NCI-H1694 treated with DMSO at 0.1 percent for 48 hours (cell line): ENCODE results near the gene PSG6.
"Not testable (repeated sequence)": the region's sequence is repeated elsewhere in the genome, so short reads cannot be mapped to it uniquely, and the experiment has no call there.

Source experiments
- DNase-seq: peaks from one replicate; lab custom pipeline; 2025; lab: John Stamatoyannopoulos, UW

The PSG6 gene

DNA sequence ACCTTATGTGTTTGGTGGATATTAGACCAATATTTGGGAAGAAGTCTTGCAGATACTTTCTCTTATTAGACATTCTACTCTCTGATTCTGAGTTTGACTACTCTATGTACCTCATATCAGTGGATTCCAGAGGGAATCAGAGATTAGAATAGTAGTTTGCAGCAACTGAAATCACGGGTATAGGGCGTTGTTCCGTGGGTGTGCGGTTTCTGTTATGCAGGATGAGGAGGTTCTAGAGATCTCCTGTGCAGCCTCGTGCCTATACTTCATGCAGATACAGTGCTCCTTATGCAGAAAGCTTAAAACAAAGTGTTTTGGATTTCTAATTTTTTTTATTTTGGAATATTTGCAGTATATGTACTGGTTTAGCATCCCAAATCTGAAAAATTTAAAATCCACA, 6.0 kb downstream of the PSG6 start:
- not testable (repeated sequence) for DNase-seq

GRCh38 chr19:42906162-42906561, 11.5 kb downstream of the PSG6 start:
- DNase-seq, result not testable (repeated sequence)

GRCh38 chr19:42900561-42900960, 17.1 kb downstream of the PSG6 start:
- not testable (repeated sequence) for DNase-seq

DNA sequence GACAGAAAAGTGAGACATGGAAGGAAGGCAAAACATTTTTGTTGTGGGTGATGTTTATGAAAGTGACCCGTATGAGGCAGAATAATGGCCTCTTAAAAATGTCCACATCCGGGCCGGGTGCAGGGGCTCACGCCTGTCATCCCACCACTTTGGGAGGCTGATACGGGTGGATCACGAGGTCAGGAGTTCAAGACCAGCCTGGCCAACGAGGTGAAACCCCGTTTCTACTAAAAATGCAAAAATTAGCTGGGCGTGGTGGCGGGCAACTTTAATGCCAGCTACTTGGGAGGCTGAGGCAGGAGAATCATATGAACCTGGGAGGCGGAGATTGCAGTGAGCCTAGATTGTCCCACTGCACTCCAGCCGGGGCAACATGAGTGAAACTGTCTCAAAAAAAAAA, 18.0 kb downstream of the PSG6 start:
- DNase-seq, result not testable (repeated sequence)

DNA sequence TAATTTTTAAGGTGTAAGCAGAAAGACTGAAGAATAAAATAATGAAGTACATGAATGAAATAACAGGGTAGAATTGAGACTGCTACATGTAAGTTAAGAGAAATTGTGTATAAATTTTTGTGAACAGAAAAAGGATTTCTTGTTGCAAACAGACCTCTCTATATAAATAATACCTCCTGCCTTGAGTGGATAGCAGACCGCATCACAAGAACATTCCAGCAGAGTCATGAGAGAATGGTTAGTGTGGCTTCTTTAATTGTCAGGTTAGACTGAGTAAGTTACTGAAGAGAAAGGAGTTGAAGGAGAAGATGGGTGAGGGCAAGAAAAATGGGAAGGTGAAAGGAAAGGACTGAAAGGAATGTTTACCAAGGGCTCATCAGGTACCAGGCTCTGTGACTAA, 18.6 kb downstream of the PSG6 start:
- not testable (repeated sequence) for DNase-seq

DNA sequence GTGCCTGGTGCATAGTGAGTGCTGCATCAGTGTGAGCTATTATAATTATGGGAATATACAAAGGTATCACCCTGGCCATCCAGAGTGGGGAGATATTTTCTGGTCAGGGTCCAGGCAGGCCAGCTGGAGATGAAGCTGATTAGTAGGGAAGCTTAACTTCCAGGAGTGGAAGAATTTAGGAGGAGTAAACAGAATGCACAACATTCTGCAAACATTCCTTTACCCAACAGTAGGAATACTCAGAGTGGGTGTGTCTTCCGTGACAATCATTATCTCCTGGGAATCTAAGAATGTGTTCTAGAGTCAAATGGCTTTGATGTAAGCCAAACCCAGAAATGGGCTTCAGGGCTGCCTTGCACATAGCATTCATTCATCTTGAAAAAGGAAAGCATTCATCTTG, 19.0 kb downstream of the PSG6 start:
- DNase-seq, result not testable (repeated sequence)

DNA sequence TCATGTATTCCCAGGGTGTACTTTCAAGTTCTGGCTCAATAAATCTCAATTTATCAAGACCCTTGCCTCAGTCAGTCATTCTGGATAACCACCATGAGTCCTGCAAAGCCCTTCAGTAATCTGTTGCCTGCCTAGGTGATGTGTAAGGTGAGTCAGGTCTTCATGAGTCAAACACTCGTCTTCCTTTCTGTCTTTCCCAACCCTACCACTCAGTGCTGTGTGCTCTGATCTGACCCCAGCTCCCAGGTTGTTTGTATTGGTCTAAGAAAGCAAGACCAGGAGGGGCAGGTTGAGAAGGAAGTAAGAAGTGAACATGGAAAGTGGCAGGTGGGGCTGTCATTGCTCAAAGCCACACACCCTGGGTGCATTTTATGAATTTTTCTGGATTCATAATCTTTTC, 20.0 kb downstream of the PSG6 start:
- not testable (repeated sequence) for DNase-seq

GRCh38 chr19:42890446-42890845, 27.2 kb downstream of the PSG6 start:
- DNase-seq, result not testable (repeated sequence)

- not testable (repeated sequence) for DNase-seq
Measured at GRCh38 chr19:42887876-42888445, 29.7 kb downstream of the PSG6 start.

- DNase-seq, result not testable (repeated sequence)
Measured at GRCh38 chr19:42882730-42883129, 35.0 kb downstream of the PSG6 start.

- not testable (repeated sequence) for DNase-seq
Measured at GRCh38 chr19:42882010-42882409, 35.7 kb downstream of the PSG6 start.

DNA sequence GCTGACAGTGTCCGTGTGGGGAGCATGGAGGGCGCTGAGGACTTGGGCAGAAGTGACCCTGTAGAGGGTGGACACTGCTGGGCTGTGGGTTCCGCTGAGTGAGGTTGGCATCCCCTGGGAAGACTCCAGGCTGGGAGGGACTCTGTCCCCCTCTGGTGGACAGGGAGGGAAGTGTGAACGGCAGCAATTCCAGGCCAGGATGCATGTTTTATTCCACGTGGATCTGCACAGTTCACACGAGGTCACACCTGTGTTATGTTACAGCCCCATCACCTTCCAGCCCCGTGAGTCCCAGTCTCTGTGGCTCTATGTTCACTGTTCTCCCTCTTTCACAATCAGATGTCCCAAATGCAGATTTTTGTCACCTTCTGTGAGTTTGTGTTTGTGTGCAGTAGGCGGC, 36.4 kb downstream of the PSG6 start:
- not testable (repeated sequence) for DNase-seq

- DNase-seq, result not testable (repeated sequence)
Measured at GRCh38 chr19:42880621-42881020, 37.1 kb downstream of the PSG6 start.

DNA sequence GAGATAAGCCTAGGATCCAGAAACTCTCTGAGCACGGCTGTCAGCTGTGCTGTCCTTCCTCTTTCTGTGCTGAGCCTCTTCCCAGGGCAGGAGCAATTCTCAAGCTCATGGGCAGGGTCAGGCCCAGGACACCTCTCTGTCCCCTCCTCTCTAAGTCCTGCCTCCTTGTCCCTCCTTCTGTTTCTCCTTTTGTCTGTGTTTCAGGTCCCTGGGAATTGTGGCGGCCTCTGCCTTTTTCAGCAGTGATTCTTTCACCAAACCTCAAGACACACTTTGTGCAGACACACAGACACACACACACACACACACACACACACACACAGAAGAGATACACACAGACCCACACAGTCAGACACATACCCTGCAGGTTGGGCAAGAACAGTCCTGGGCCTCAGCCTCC, 38.1 kb downstream of the PSG6 start, which contains the start of gene PSG1:
Gene PSG1, minus strand, starts transcription at position 101 of the 400 bp plus-strand sequence. CDS start 132 bp downstream, outside the sequence.
- DNase-seq, result no peak

DNA sequence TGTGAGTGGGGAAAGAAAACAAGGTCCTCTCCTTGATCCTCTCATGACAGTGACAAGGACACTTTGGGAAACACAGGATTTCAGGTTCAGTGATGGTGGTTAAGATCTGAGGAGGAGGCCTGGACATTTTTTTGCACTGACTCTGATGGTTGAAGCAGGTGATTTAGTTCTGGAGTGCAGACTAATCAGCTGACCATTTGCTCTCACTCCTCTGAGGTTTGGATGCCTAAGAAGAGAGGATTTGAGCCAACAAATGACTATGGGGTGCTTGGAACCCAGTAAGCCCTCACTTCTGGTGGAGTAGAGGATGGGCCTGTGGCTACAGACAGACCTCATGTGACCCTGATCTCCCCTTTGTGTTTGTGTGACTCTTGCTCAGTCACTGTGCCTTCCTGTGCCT, 41.1 kb downstream of the PSG6 start:
- not testable (repeated sequence) for DNase-seq

DNA sequence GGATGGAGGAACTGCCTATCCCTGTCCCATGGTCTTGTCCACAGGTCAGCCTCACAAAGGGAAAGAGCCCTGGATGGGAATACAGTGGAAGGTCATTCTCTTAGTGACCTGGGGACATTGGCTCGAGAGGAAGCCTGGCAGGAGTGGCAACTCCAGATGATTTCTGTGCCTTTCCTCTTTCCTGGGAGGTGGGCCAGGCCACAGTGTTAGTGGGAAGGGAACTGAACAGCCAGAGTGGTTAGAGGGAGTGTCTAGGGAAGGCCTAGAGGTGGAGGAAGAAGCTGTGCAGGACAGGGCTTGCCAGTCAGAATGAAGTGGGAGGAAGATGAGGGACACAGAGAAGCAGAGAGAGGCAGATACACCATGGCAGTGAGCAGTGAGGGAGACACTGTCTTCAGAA, 41.8 kb downstream of the PSG6 start:
- not testable (repeated sequence) for DNase-seq

DNA sequence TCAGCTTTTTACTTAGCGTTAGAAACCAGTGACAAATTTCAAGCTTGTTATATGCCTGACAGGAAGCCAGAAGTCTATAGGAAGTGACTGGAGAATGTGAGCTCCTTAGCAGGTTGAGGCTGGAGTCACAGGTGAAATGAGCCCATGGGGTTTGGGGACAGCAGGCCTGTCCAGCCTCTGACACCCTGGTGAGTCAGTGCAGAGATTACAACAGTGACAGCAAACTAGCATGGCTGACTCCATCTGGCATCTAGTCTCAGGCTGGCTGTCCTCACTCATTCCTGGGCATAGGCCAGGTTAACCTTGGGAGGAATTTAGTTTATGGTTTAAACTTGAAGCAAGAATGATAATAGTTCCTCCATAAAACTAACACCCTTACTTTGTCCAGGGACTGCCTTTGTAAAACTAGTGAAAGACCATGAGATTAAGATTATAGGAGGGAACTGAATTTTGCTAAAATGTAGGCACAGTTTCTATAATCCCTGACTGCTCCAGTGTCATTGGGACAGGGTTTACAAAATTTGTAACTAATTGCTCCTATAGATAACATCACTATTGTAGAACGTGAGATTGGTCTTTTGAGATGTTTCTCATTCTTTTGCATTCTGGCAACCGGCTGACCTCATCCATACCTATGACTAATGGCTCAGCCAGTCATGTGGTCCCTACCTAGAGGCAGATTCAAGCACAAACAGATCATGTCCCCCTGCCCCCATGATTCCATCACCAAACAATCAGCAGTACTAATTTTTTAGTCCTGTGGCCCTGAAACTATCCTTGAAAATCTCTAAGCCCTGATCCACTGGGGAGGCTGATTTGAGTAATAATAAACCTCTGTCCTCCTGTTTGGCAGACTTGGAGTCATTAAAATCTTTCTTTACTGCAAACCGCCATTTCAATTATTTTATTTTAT, 42.5 kb downstream of the PSG6 start:
- DNase-seq, result not testable (repeated sequence)

DNA sequence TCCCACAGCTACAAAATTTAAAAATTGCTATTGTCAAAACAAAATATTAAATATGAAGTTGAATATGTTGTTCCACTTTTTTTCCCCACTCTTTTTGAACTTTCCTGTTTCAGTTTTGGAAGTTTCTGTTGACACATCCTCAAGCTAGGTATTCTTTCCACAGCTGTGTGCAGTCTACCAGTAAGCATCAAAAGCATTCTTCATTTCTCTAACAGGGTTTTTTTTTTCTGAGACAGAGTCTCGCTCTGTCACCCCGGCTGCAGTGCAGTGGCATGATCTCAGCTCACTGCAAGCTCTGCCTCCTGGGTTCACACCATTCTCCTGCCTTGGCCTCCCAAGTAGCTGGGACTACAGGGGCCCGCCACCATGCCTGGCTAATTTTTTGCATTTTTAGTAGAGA, 43.6 kb downstream of the PSG6 start:
- DNase-seq, result not testable (repeated sequence)

- DNase-seq, result no peak
Measured at GRCh38 chr19:42872608-42873007, 45.1 kb downstream of the PSG6 start.

GRCh38 chr19:42857544-42857867, 60.2 kb downstream of the PSG6 start:
- DNase-seq, result no peak

DNA sequence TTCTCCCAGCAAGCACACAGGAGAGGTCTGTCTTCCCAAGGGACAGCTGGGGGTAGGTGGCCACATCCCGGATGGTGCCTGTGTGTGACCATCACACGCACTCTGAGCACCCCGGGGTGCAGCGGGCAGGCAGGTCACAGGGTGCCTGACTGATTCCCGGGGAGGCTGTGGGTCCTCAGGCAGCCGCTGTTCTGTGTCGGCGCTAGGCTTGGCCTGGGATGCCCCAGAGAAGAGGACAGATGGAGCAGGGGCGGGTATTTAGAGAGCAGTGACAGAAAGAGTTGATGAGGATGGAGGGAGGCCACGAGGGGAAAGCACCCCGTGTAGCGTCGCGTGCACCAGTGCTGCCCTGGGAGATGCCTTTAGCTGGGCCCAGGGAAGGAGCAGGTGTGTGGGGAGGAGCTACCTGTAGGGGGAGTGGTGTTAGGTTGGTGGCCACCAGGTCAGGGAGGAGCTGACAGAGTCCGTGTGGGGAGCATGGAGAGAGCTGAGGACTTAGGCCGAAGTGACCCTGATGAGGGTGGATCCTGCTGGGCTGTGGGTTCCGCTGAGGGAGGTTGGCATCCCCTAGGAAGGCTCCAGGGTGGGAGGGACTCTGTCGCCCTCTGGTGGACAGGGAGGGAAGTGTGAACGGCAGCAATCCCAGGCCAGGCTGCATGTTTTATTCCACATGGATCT, 60.7 kb downstream of the PSG6 start:
- DNase-seq, result not testable (repeated sequence)

DNA sequence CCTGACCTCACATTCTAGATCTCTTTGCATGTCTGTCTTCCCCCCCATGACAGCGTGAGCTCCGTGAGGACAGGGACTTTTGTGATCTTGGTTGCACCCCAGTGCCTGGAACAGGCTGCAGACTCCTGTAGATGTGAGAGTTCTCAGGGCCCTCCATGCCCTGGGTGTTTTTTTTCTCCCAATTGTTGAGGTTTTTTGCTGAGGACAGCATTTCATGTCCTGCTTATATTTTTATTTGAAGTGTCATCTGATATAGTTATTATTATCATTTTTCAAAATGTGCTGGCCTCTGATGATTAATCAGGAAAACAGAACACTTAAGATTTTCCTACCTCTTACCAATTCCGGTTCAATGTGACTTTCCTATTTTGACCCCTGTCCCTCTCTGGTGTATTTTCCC, 62.9 kb downstream of the PSG6 start:
- not testable (repeated sequence) for DNase-seq

DNA sequence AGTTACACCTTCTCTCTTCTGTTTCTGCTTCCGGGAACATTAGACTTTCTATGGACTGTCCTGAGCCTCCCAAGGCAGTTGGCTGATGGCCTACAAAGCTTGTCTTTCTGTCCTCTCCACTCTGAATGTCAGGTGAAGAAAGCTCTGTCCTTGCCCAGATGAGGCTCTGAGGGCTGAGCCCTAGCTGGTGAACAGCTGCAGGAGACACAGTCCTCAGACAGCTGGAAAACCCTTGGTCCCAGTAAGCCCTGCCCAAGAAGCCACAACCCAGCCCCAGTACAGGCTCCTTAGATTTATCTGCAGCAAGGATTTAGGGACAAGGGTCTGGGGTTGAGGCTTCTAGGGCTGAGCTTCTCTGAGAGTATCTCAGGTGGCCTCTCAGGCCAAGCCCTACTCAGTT, 64.5 kb downstream of the PSG6 start:
- not testable (repeated sequence) for DNase-seq
